ENCODE data around the gene TMEM30B. TPM values are rescaled to one million over a fixed set of nuclear protein-coding genes. Genes with fewer than 3 reads are reported as not detected.
"Not testable (repeated sequence)": the region's sequence is repeated elsewhere in the genome, so short reads cannot be mapped to it uniquely, and the experiment has no call there.

The TMEM30B gene
- total and polyA plus RNA-seq, 4 donors, result 3.0 to 7.4 (median 5.6) TPM

GRCh38 chr14:61320806-61321384 is 39.8 kb upstream of the TMEM30B start:
- Histone ChIP-seq H3K9ac (ENCODE audit: low read depth in 1 of 2, low read length in 2 of 2) (no peak overlapping the region), H3K4me1 (ENCODE audit: control insufficient read depth in 4 of 4, insufficient read depth in 4 of 4, low read length in 3 of 4) (peaks cover 9 to 18% (median 14%) of the 10 kb centered on the region in 4 donors), H3K36me3 (ENCODE audit: control insufficient read depth in 4 of 4, insufficient read depth in 3 of 4, low read depth in 1 of 4, low read length in 3 of 4) (no peaks in the 10 kb centered on the region), H3K27me3 (ENCODE audit: control insufficient read depth in 4 of 4, insufficient read depth in 4 of 4, low read length in 3 of 4) (no peaks in the 10 kb centered on the region), H3K9me3 (ENCODE audit: control insufficient read depth in 4 of 4, low read length in 3 of 4) (no peaks in the 10 kb centered on the region), H3K4me3 (ENCODE audit: low read depth in 1 of 3, low read length in 3 of 3) (peak overlapping the region; percentile 11 to 71 (median 69)), H3K27ac (ENCODE audit: low read depth in 1 of 2, low read length in 2 of 2) (peak overlapping the region; percentile 72 to 82)
- TF ChIP-seq CTCF (IDR thresholded peaks at IDR 0.05; ENCODE audit: low read depth, low read length, missing input control) (no peak), NR2F2 (IDR thresholded peaks at IDR 0.05) (peak; percentile 13), RXRA (IDR thresholded peaks at IDR 0.05) (no peak), EGR1 (IDR thresholded peaks at IDR 0.05; ENCODE audit: low read depth in 2 of 2) (no peak), HNF4A (conservative IDR thresholded peaks at IDR 0.05) (no peak), RAD21 (IDR thresholded peaks at IDR 0.05) (no peak), HNF4G (IDR thresholded peaks at IDR 0.05) (no peak)
- TF ChIP-seq, protein P1, sequence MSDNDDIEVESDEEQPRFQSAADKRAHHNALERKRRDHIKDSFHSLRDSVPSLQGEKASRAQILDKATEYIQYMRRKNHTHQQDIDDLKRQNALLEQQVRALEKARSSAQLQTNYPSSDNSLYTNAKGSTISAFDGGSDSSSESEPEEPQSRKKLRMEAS (IDR thresholded peaks at IDR 0.05), result no peak
- 29% methylated on average over 29 of the region's 29 CpGs for WGBS
- no peak for DNase-seq (ENCODE audit: low spot score)

DNA sequence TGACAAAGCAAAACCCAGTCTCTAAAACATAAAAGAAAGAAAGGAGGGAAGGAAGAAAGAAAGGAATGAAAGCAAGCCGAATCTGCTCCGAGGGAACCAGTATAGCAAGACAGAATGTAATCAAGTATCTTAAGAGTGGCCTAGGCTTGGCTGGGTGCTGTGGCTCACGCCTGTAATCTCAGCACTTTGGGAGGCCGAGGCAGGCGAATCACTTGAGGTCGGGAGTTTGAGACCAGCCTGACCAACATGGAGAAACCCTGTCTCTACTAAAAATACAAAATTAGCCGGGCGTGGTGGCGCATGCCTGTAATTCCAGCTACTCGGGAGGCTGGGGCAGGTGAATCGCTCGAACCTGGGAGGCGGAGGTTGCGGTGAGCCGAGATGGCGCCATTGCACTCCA is 39.0 kb upstream of the TMEM30B start:
- not testable (repeated sequence) for H3K27ac ChIP-seq (ENCODE audit: low read depth in 1 of 2, low read length in 2 of 2); H3K9me3 ChIP-seq (ENCODE audit: control insufficient read depth in 4 of 4, low read length in 3 of 4); DNase-seq (ENCODE audit: low spot score); H3K27me3 ChIP-seq (ENCODE audit: control insufficient read depth in 4 of 4, insufficient read depth in 4 of 4, low read length in 3 of 4); H3K9ac ChIP-seq (ENCODE audit: low read depth in 1 of 2, low read length in 2 of 2); H3K4me3 ChIP-seq (ENCODE audit: low read depth in 1 of 3, low read length in 3 of 3); H3K36me3 ChIP-seq (ENCODE audit: control insufficient read depth in 4 of 4, insufficient read depth in 3 of 4, low read depth in 1 of 4, low read length in 3 of 4)
- H3K4me1 ChIP-seq (ENCODE audit: control insufficient read depth in 4 of 4, insufficient read depth in 4 of 4, low read length in 3 of 4), result peaks cover 9 to 18% (median 14%) of the 10 kb centered on the region in 4 donors
- WGBS, result 92% methylated on average over 16 of the region's 16 CpGs

- TF ChIP-seq CTCF (IDR thresholded peaks at IDR 0.05; ENCODE audit: low read depth, low read length, missing input control) (no peak), YY1 (IDR thresholded peaks at IDR 0.05) (no peak), NR2F2 (IDR thresholded peaks at IDR 0.05) (no peak), EGR1 (IDR thresholded peaks at IDR 0.05; ENCODE audit: low read depth in 2 of 2) (no peak), HNF4A (conservative IDR thresholded peaks at IDR 0.05) (no peak), SP1 (IDR thresholded peaks at IDR 0.05) (no peak), GABPA (IDR thresholded peaks at IDR 0.05 in 1 of 2, conservative IDR thresholded peaks at IDR 0.05 in 1 of 2) (no peak)
- TF ChIP-seq, protein P2, sequence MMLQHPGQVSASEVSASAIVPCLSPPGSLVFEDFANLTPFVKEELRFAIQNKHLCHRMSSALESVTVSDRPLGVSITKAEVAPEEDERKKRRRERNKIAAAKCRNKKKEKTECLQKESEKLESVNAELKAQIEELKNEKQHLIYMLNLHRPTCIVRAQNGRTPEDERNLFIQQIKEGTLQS (IDR thresholded peaks at IDR 0.05), result no peak
- TF ChIP-seq, protein P1 (IDR thresholded peaks at IDR 0.05), result no peak
- 87% methylated on average over 6 of the region's 6 CpGs for WGBS
- no peaks in the 10 kb centered on the region for H3K9me3 ChIP-seq (ENCODE audit: control insufficient read depth in 4 of 4, low read length in 3 of 4)
- no peak overlapping the region for H3K4me3 ChIP-seq (ENCODE audit: low read depth in 1 of 3, low read length in 3 of 3)
- no peaks in the 10 kb centered on the region for H3K36me3 ChIP-seq (ENCODE audit: control insufficient read depth in 4 of 4, insufficient read depth in 3 of 4, low read depth in 1 of 4, low read length in 3 of 4)
- no peaks in the 10 kb centered on the region for H3K27me3 ChIP-seq (ENCODE audit: control insufficient read depth in 4 of 4, insufficient read depth in 4 of 4, low read length in 3 of 4)
- H3K4me1 ChIP-seq (ENCODE audit: control insufficient read depth in 4 of 4, insufficient read depth in 4 of 4, low read length in 3 of 4), result peaks cover 9 to 18% (median 14%) of the 10 kb centered on the region in 4 donors
- H3K9ac ChIP-seq (ENCODE audit: low read depth in 1 of 2, low read length in 2 of 2), result no peak overlapping the region
- no peak for DNase-seq (ENCODE audit: low spot score)
- H3K27ac ChIP-seq (ENCODE audit: low read depth in 1 of 2, low read length in 2 of 2), result no peak overlapping the region
Observed at GRCh38 chr14:61319706-61320105, 38.6 kb upstream of the TMEM30B start.
